Adipose tissue (tissue), 3 donors: ENCODE data around the gene SERHL2. TPM values are rescaled to one million over a fixed set of nuclear protein-coding genes. Genes with fewer than 3 reads are reported as not detected.
"Not testable (repeated sequence)": the region's sequence is repeated elsewhere in the genome, so short reads cannot be mapped to it uniquely, and the experiment has no call there.

Source experiments
- H3K27ac ChIP-seq: one replicate; pipeline ENCODE4 v1.5.1; 2013; ENCODE audit warnings: low read depth, low read length
- WGBS, 3 donors: extraction: QIAGEN DNeasy Blood & Tissue Kit; methylation state at CpG; one replicate each; pipeline ENCODE4 v1.1.7; 2013; 5-methylcytosine and 5-hydroxymethylcytosine counted together
- polyA plus RNA-seq, 3 donors: library from polyadenylated mRNA; stranded (reverse); fragments of 200-250 nt; gene quantifications; one replicate each; pipeline ENCODE4 v1.2.3, GENCODE V29; 2013
- donor health status: healthy with polysubstance abuse.
- donor health status: Bipolar disorder and iron deficiency.
- donor health status: healthy.

Gene SERHL2
- polyA plus RNA-seq, 3 donors = 1.1 to 2.7 (median 1.4) TPM

DNA sequence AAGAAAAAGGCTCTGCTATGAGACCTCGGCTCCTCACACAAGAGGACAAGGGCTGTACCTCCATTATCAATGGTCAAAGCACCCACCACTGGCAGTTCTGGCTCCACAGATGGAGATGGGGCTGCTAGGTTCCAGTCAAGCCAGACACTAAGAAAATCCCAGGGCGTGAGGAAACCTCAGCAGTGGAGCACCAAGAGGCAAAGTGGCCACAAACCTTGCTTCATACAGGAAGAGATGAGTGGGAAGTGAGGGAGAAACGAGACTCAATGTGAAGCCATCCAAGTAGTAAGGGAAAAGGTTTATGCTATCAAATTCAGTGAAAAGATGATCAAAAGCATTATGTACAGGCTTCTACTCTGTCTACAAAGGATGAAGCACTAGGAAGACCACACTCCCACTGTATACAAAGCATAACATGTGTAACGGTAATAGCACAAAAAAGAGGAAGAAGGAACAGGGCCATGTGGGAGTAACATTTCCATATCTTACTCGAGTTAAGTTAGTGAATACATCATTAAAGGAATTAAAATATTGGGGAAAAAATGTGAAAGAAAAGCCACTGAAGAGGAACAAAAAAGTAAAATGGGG lies 33.9 kb downstream of the SERHL2 start:
- 57 to 87% (median 71%) methylated on average over 5 of the region's 5 CpGs for WGBS, 3 donors
- H3K27ac ChIP-seq = no peak overlapping the region

DNA sequence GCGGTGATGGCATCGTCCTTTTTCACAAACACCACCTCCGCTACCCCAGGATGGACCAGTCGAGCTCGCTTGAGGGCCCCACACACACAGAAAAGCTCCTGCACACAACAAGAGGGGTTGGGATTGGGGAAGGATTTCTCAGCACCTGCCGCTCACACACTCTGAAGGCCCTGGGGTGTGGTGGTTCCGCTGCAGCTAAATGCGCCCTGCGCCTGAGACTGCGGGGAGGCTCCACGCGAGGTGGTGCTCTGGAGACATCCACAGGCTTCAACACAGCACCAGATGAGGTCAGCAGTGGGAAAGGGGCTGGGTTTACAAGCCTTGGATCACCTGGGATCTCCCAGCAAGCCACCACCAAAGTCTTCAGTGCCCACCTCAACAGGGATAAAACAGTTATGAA lies 38.2 kb downstream of the SERHL2 start:
- no peak overlapping the region for H3K27ac ChIP-seq

DNA sequence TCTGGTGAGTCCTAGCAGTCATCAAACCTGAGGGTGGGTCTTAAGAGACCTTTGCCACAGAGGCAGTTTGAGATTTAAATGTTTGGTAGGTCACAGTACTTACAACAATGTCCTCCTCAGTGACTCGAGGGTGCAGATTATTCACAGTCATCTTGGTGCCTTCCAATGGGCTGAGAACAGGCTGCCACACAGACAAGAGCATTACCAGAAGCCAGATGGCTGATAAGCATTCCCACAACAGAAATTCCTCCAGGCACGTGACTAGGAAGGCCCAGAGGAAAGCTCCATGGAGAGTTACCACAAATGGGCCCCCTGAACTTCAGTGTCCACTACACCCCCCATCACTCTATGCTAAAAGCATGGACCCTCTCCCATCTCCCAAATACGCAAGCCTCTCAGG lies 41.7 kb downstream of the SERHL2 start:
- no peak overlapping the region for H3K27ac ChIP-seq
- WGBS, 3 donors = 67 to 85% (median 72%) methylated on average over 3 of the region's 3 CpGs

More for the DNA sequence above, 38.2 kb downstream of the SERHL2 start:
- 95 to 97% (median 96%) methylated on average over 12 of the region's 12 CpGs for WGBS, 3 donors

DNA sequence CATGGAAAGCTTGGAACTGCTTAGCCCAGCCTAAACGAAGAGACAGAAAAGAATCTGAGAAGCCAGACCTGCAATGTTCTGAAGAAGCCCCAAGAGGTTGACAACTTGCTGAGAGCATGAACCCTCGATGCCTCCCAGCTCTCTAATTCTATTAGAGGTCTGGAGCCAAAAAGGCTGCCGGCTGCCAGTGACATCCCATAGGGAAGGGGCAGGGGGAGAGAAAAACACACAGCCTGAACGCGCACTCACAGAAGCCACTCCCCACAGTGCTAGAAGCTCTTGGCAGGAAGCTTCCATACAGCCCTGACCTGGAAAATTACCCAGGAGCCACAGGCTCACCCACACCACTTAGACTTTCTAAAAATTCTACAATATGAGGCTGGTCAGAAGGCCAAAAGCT lies 42.6 kb downstream of the SERHL2 start:
- H3K27ac ChIP-seq = no peak overlapping the region

DNA sequence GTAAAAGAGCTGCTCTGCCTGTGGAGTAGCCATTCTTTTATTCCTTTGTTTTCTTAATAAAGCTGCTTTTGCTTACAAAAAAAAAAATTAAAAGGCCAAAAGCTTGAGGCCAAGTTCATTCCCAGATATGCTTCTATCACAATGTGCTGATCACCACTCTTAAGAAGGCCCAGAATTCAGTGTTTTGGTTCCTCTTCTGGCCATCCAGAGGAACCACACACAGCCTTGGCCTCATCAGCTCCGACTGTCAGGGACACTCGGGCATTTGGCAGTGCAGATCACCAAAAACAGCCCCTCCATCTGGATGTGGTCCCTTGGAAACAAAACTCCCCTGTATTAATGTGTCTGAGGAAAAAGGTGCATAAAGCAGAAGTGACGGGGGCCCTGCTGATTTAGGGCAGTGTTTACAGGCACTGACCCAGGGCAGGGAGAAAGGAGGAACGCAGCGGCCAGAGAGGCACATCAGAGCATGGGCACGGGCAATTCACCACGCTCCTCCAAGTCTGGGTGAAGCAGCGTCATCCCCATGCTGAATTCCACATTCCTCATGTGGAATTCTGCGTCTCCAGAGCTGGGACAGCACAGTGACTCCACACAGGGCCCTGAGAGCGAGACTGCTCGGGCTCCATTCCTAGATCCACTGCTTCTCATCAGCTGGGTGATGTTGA lies 43.2 kb downstream of the SERHL2 start:
- 87 to 93% (median 88%) methylated on average over 11 of the region's 11 CpGs for WGBS, 3 donors

More for the DNA sequence above, 42.6 kb downstream of the SERHL2 start:
- 54 to 77% (median 55%) methylated on average over 5 of the region's 5 CpGs for WGBS, 3 donors

DNA sequence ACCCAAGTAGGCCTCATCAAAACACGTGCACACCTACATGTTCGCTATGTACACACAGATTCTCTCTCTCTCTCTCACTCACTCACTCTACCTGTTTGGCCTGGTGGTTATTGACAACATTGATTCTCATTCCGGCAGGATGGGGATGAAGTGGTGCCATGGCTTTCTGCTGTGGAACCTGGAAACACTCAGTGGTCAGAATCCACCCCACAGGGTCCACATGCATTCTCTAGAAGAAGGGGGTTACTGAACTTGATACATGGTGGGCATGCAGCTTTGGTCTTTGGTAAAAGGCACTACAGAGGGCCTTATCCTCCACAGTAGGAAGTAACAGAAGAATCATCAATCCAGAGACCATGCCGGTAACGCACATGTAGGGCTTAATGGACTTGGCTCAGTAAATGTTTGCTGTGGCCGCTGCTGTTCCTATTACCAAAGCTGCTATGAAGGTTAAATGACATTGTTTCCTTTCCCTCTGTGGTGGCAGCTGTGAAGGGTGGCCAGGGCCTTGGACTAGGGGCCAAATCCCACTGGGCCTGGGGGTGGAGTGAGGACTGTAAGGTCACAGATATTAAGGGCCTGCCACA lies 48.2 kb downstream of the SERHL2 start:
- 56 to 97% (median 87%) methylated on average over 6 of the region's 6 CpGs for WGBS, 3 donors
- no peak overlapping the region for H3K27ac ChIP-seq

More for the DNA sequence above, 43.2 kb downstream of the SERHL2 start:
- no peak overlapping the region for H3K27ac ChIP-seq

DNA sequence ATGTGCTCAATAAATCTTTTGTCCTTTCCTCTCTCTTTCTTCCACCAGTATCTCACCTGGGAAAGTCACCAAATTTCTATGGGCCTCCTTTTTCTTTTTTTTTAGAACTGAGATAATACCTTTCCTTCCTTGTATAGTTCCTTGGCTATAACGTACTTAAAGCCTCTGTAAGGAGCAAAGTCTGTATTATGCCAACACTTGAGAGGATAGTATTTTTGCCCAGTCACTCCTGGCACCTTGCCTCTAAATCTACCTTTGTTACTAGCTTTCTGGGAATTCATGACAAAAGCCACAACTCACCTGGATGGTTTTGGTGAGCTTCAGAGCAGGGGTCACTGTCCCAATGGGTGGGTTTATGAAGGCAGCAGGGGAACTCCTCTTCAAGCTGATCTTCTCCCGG lies 48.7 kb downstream of the SERHL2 start:
- no peak overlapping the region for H3K27ac ChIP-seq
- WGBS, 3 donors = 71 to 78% (median 73%) methylated on average over 2 of the region's 2 CpGs

DNA sequence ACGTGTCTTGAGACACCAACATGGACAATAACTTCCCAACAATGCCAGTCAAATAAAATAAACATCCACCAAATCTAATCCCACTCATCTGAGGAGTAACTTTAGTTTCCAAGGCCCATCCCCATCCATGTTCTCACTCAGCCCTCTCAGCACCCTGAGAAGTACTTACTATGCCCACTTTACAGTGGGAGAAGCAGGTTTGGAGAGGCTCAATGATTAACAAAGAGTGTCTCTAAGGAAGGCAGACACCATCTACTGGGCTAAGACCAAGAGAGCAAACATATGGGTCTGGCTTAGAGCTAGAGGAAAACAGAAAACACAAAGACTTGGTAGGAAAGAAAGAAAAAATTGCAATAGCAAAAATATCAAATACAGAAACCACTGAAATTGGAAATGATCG lies 49.7 kb downstream of the SERHL2 start:
- WGBS, 3 donors = 90 to 93% (median 90%) methylated on average over 2 of the region's 2 CpGs
- H3K27ac ChIP-seq = no peak overlapping the region

DNA sequence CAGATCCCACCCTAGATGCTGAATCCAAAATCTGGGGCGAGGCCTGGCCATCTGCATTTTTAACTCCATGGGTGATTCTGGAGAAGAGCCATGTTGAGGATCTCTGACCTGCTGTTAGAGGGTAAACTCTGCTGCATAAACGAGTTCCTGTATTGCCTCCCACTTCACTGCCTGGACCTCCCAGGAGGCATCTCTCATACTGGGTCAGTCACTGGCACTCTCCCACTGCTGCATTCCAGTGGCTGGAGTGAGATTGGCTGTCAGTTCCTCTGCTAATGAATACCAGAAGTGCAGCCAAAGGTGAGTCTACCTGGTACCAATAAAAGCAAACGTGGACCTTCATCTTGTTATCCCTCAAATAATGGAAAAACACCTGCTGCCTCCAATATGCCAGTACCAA lies 50.6 kb downstream of the SERHL2 start:
- H3K27ac ChIP-seq = no peak overlapping the region
- 45 to 68% (median 57%) methylated on average over 3 of the region's 3 CpGs for WGBS, 3 donors

DNA sequence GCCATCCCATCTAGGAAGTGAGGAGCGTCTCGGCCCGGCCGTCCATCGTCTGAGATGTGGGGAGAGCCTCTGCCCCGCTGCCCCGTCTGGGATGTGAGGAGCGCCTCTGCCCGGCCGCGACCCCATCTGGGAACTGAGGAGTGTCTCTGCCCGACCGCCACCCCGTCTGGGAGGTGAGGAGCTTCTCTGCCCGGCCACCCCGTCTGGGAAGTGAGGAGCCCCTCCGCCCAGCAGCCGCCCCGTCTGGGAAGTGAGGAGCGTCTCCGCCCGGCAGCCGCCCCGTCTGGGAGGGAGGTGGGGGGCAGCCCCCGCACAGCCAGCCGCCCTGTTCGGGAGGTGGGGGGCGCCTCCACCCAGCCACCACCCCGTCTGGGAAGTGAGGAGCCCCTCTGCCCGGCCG lies 53.9 kb downstream of the SERHL2 start:
- not testable (repeated sequence) for H3K27ac ChIP-seq
- WGBS, 3 donors = 93 to 95% (median 95%) methylated on average over 23 to 31 of the region's 31 CpGs

DNA sequence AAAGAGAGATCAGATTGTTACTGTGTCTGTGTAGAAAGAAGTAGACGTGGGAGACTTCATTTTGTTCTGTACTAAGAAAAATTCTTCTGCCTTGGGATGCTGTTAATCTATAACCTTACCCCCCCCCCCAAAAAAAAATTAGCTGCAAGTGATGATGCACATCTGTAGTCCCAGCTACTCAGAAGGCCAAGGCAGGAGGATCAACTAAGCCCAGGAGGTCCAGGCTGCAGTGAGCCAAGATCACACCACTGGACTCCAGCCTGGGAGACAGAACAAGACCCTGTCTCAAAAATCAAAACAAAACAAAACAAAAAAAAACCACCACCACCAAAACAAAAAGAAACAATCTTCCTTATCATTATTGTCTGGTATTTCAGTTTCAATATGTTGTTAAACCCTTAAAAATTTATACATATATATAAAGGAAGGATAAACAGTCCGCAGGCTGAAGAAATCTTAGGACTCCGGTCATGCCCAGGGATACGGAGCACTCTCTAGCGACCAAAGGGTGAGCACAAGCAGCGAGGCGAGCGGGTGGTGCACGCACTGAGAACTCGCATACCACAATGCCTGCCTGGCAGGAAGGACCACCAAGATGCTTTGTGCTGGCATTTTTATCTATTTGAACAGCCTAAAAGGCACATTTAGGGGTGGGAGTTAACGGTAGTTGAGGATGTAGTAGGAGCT lies 54.5 kb downstream of the SERHL2 start:
- no peak overlapping the region for H3K27ac ChIP-seq
- WGBS, 3 donors = 84 to 85% (median 85%) methylated on average over 11 of the region's 11 CpGs

DNA sequence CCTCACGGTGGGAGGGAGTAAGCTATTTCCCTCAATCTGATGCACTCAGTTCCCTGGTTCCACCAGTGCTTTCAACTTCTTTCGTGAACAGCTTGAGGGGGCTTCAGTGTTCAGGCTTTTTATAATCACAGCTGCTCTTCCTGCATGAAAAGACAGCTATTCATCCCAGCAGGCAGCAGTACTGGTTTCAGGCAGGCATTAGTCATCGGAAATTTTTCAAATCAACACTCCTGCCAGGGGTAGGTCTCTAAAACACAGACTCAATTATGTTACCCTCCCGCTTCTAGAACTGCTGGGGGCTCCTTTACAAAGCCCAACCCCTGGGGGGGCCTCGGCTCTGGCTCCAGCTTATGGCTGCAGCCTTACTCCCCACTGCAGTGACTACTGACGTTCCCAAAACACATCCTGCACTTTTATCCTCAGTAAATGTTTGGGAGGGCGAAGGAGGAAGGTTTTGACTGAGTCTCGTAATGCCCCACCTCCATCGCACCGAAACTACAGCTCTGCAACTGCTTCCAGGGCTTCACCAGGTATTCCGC lies 55.1 kb downstream of the SERHL2 start:
- 62 to 67% (median 63%) methylated on average over 11 of the region's 11 CpGs for WGBS, 3 donors
- no peak overlapping the region for H3K27ac ChIP-seq

DNA sequence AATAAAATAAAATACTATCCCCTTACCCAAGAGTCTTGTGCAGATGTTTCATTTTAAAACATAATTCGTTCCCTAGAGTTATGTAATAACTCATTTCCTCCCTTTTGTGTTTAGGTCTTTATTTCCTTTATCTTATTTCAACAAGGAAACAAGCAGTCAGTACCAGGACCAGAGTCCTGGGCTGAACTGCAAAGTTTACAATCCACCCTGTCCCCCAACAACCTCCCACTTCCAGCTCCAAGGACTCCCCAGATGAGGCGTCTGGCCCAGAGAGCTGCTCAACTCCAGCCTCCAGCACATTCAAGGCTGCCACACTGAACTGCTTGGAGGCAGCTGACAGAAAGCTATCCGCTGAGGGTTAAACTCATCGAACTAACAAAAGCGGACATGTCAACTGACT lies 56.4 kb downstream of the SERHL2 start:
- WGBS, 3 donors = 40 to 47% (median 41%) methylated on average over 5 of the region's 5 CpGs
- no peak overlapping the region for H3K27ac ChIP-seq

DNA sequence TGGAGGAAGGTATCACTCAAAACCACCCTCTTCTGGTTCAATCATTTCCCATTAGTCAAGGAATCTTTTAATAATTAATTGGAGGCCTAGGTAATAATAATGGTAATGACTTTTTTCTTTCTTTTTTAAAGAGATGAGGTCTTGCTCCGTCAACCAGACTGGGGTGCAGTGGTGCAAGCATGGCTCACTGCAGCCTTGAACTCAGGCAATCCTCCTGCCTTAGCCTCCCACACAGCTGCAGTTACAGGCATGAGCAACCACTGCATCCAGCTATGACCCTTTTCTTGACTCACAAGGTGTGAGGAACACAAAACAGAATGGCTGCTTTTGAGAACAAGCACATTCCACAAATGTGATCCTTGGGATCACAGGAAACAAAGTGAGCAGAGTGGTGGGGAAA lies 57.3 kb downstream of the SERHL2 start:
- WGBS, 3 donors = 68 to 96% (median 86%) methylated on average over 1 of the region's 1 CpG
- H3K27ac ChIP-seq = no peak overlapping the region

DNA sequence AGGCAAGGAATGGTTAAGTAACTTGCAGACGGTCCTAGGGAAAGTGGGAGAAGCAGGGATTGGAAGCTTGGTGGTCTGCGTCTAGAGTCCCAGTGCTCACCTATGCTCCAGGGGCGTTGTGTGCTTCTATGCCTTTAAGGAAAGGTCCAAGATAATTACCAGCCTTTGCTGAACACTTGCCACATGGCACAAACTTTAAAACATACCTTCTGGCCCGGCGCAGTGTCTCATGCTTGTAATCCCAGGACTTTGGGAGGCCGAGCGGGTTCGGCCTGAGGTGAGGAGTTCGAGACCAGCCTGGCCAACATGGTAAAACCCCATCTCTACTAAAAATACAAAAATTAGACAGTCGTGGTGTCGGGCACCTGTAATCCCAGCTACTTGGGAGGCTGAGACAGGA lies 58.6 kb downstream of the SERHL2 start:
- WGBS, 3 donors = 61 to 85% (median 84%) methylated on average over 11 of the region's 11 CpGs

DNA sequence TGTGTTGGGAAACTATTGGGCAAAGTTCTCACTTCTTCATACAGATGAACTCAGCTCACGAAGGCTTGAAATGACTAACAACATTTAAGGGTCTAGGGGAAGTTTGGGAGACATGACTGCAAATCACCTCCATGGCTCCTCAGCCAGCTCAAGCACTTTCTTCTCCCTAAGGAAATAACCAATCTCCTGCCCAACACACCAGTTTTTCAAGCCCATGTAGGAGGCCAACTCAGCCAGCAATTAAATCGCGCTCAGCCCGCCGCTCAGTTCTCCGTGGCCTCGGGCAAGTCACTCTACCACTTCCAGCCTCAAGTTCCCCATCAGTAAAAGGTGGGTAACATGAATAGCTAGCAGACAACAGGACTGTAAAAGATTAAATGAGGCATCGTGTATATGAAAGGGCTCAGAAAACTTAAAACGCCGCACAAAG lies 60.1 kb downstream of the SERHL2 start:
- H3K27ac ChIP-seq = no peak overlapping the region
- 0 to 1% (median 1%) methylated on average over 10 of the region's 10 CpGs for WGBS, 3 donors

More for the DNA sequence above, 58.6 kb downstream of the SERHL2 start:
- no peak overlapping the region for H3K27ac ChIP-seq

DNA sequence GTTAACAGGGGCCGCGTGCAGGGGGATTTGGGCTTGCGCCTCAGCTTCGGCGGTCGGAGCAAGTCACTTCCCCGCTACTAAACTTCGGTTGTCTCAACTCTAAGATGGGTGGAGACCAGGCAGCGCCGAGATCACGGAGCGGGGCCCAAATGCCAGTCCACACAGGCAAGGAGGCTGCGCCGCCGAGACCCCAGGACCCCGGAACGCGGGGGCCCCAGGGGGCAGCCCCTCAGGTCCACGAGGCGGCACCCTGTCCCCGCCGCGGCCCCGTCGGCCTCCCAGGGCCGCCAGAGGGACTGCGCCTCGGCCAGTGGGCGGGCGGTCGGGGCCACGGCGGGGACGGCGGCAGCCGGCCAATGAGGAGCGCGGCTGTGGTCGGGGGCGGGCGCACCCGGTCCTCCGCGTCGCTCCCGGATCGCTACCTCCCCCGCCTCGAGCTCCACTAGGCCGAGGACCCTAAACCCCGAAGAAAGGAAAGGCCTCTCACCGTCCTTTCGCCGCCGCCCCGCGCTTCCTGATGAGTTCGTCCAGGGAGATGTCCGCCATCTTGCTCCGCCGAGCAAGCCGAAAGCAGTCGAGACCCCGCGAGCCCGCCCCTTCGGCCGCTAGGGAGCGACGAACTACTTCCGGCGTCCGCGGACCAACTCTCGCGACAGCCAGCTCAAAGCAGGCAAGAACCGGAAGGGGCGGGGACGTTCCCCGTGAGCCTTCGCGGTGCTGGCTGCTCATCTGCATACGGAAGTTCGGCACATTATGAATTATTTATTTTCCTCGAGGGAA lies 60.7 kb downstream of the SERHL2 start, which contains the start of gene POLDIP3:
TSS of gene POLDIP3 (minus strand) at position 572 of the 780 bp plus-strand sequence. CDS start at position 546, 26 bp downstream.
- H3K27ac ChIP-seq = peak within 1 kb of the TSS; percentile 86
- 0% methylated on average over 65 to 85 of the region's 85 CpGs for WGBS, 3 donors
